GM12891 (cell line): ENCODE results near the gene F11R.

Experiments
- DNase-seq: peaks from one replicate; pipeline ENCODE4 v3.0.0; 2011; ENCODE audit warnings: low spot score; ENCODE audit not compliant: insufficient read length
- FAIRE-seq: peaks from 2 replicates; lab custom pipeline; 2011; peaks lifted over from hg19 to GRCh38; lab: Jason Lieb, UNC
- PAX5 ChIP-seq: IDR thresholded peaks from 2 replicates; pipeline ENCODE4 v1.6.1; 2011; ENCODE audit warnings: low read length, moderate library complexity, mild to moderate bottlenecking; ENCODE audit not compliant: insufficient read depth, severe bottlenecking
- POLR2A ChIP-seq: IDR thresholded peaks from 2 replicates; pipeline ENCODE4 v1.6.1; 2011; ENCODE audit warnings: low read depth, low read length, control low read depth
- POLR2AphosphoS5 ChIP-seq: IDR thresholded peaks from 2 replicates; pipeline ENCODE4 v1.6.1; 2011; ENCODE audit warnings: low read depth, low read length, control low read depth
- POU2F2 ChIP-seq: IDR thresholded peaks from 2 replicates; pipeline ENCODE4 v1.6.1; 2011; ENCODE audit warnings: low read depth, mild to moderate bottlenecking, control low read depth, low read length, moderate library complexity
- SPI1 ChIP-seq: IDR thresholded peaks from 2 replicates; pipeline ENCODE4 v1.6.1; 2011; ENCODE audit warnings: low read depth, low read length, control low read depth
- TAF1 ChIP-seq: IDR thresholded peaks from 2 replicates; pipeline ENCODE4 v1.6.1; 2011; ENCODE audit warnings: low read depth, low read length, control low read depth

The F11R gene

DNA sequence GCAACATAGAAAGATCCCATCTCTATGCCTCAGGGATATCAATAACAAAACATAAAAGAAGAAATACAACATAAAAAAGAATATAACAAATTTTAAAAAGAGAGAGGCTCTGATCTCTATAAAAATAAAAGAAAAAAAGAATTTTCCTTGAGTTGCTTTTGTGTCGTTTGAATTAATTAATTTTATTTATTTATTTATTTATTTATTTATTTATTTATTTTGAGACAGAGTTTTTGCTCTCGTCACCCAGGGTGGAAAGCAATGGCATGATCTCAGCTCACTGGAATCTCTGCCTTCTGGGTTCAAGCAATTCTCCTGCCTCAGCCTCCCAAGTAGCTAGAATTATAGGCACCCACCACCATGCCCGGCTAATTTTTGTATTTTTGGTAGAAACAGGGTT lies 8.5 kb downstream of the F11R start:
- FAIRE-seq (no peak), DNase-seq (no peak)
- TF ChIP-seq POLR2AphosphoS5 (no peak), PAX5 (no peak)

GRCh38 chr1:161009602-161010211 lies 11.2 kb downstream of the F11R start:
- no peak for TF ChIP-seq SPI1
- TF ChIP-seq POU2F2: no peak
- no peak for TF ChIP-seq TAF1
- no peak for TF ChIP-seq POLR2AphosphoS5
- no peak for TF ChIP-seq POLR2A
- no peak for TF ChIP-seq PAX5
- no peak for FAIRE-seq

DNA sequence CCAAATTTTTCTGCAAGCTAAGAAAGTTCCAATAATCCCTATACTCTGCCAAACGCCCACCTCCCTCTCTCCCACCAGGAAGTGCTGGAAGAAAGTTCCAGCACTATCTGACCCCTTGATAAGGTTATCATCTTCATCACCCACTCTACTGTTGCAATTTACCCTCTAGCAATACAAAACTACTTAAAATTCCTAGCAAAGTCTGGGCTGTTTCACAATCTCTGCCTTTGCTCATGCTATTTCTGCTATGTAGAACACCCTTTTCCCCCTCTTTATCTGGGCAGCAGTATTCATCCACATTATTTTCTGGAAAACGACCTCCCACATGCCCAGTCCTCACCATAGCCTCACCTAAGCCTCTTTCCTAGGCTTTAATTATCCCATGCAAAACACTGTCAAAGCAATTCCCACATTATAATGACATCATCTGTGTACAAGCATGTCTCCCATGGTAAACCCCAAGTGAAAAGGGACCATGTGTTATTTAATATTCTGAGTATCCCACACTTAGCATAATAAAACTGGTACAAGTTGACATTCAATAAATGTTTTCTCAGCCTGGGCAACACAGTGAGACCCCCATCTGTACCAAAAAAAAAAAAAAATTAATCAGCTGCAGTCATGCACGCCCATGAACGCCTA lies 12.0 kb downstream of the F11R start:
- DNase-seq (no peak), FAIRE-seq (no peak)
- TF ChIP-seq POLR2AphosphoS5: no peak
- TF ChIP-seq POU2F2: no peak
- TF ChIP-seq PAX5: no peak
- TF ChIP-seq POLR2A: no peak
- TF ChIP-seq SPI1: no peak

More at GRCh38 chr1:161009602-161010211, 11.2 kb downstream of the F11R start:
- no peak for DNase-seq

GRCh38 chr1:161007369-161007768 lies 13.6 kb downstream of the F11R start:
- DNase-seq (no peak), FAIRE-seq (no peak)
- no peak for TF ChIP-seq POLR2AphosphoS5
- no peak for TF ChIP-seq POLR2A
- no peak for TF ChIP-seq TAF1
- TF ChIP-seq SPI1: no peak
- TF ChIP-seq PAX5: no peak
- TF ChIP-seq POU2F2: no peak

GRCh38 chr1:161006563-161006962 lies 14.4 kb downstream of the F11R start:
- FAIRE-seq: no peak
- no peak for DNase-seq
- TF ChIP-seq PAX5 (no peak), SPI1 (no peak), POU2F2 (no peak), POLR2AphosphoS5 (no peak), TAF1 (no peak), POLR2A (no peak)

- DNase-seq: no peak
- TF ChIP-seq SPI1 (0 out of 2 replicates have a peak, but pooled peaks have one; percentile 22), POLR2A (no peak)
- FAIRE-seq: peak; percentile 45
These were observed 19.4 kb downstream of the F11R start for GRCh38 chr1:161001525-161001924.

DNA sequence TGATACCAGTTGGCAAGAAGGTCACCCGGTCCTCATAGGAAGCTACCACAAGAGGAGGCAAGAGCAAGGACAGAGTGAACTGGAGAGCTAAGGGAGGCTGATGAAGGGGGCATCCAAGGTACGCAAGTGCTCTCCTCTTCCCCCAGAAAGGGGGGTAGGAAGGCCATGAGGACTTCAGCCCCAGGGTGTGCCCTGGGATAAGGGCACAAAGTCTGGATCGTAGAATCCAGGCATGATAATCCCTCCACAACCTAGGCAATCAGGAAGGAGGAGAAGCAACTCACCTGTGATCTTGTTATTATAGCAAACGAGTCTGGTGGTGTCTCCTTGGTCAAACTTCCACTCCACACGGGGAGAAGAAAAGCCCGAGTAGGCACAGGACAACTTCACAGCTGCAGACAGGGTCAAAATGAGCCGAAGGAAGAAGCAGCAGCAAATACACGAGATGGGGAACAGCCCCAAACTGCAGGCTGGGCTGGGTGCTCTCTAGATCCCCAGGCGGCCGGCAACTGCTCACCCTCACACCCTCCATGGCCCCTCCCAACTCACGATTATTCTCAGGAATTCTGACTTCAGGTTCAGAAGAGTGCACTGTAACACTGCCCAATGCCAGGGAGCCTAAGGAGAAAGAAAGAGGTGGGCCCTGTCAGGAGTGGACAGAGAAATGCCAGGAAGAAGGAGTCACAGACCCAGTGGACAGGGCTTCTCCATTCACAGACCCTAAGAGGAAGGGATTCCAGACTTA lies 20.0 kb downstream of the F11R start:
- DNase-seq (no peak), FAIRE-seq (no peak)
- TF ChIP-seq POLR2AphosphoS5 (no peak), PAX5 (no peak), SPI1 (no peak), TAF1 (no peak), POU2F2 (no peak), POLR2A (no peak)

- DNase-seq (no peak), FAIRE-seq (no peak)
- TF ChIP-seq POU2F2 (no peak), SPI1 (no peak), TAF1 (no peak), POLR2AphosphoS5 (no peak), PAX5 (no peak), POLR2A (no peak)
These were observed 21.6 kb downstream of the F11R start for GRCh38 chr1:160999376-160999775.

GRCh38 chr1:160997323-160998038 lies 23.5 kb downstream of the F11R start:
- TF ChIP-seq SPI1 (no peak), PAX5 (no peak), TAF1 (no peak), POLR2AphosphoS5 (no peak), POLR2A (no peak), POU2F2 (0 out of 2 replicates have a peak, but pooled peaks have one; percentile 20)
- FAIRE-seq: peak; percentile 52
- peak; percentile 42 for DNase-seq
